HG03442 (cell line): ENCODE results near the gene ELFN1.

Experiments used
- ATAC-seq: cut with Tn5 transposase; IDR thresholded peaks from one replicate; pipeline ENCODE4 v1.9.1; 2021; ENCODE audit warnings: mild to moderate bottlenecking, moderate library complexity; ENCODE audit not compliant: unreplicated experiment

Gene ELFN1

GRCh38 chr7:1723254-1723653 lies 53.2 kb downstream of the ELFN1 start:
- no peak for ATAC-seq

- ATAC-seq: no peak
These were observed 54.2 kb downstream of the ELFN1 start for GRCh38 chr7:1724118-1724910.

GRCh38 chr7:1725199-1725690 lies 55.2 kb downstream of the ELFN1 start:
- ATAC-seq: no peak

- ATAC-seq: no peak
These were observed 55.9 kb downstream of the ELFN1 start for GRCh38 chr7:1725766-1726630.

- ATAC-seq: no peak
These were observed 57.0 kb downstream of the ELFN1 start for GRCh38 chr7:1727079-1727478.

GRCh38 chr7:1727812-1728570 lies 57.9 kb downstream of the ELFN1 start:
- no peak for ATAC-seq

GRCh38 chr7:1729183-1729582 lies 59.1 kb downstream of the ELFN1 start:
- ATAC-seq: no peak

GRCh38 chr7:1729773-1730172 lies 59.7 kb downstream of the ELFN1 start:
- no peak for ATAC-seq

- ATAC-seq: no peak
These were observed 62.0 kb downstream of the ELFN1 start for GRCh38 chr7:1732072-1732471.

- ATAC-seq: no peak
These were observed 62.6 kb downstream of the ELFN1 start for GRCh38 chr7:1732645-1733044.

GRCh38 chr7:1733206-1733907 lies 63.3 kb downstream of the ELFN1 start:
- ATAC-seq: no peak

GRCh38 chr7:1733908-1734730 lies 64.0 kb downstream of the ELFN1 start:
- ATAC-seq: no peak

GRCh38 chr7:1735262-1735661 lies 65.2 kb downstream of the ELFN1 start:
- ATAC-seq: no peak

- no peak for ATAC-seq
These were observed 65.9 kb downstream of the ELFN1 start for GRCh38 chr7:1735806-1736483.

GRCh38 chr7:1736484-1736817 lies 66.4 kb downstream of the ELFN1 start:
- ATAC-seq: no peak

GRCh38 chr7:1736830-1737229 lies 66.8 kb downstream of the ELFN1 start:
- no peak for ATAC-seq

- no peak for ATAC-seq
These were observed 67.4 kb downstream of the ELFN1 start for GRCh38 chr7:1737523-1737922.

- ATAC-seq: no peak
These were observed 67.9 kb downstream of the ELFN1 start for GRCh38 chr7:1737956-1738355.

GRCh38 chr7:1738511-1738910 lies 68.4 kb downstream of the ELFN1 start:
- no peak for ATAC-seq
